Lung (tissue), 12 donors: ENCODE results near the gene ATP2B2. TPM values are rescaled to one million over a fixed set of nuclear protein-coding genes. Genes with fewer than 3 reads are reported as not detected.

Experiments
- ATAC-seq: fragments of 200-7000 bp; cut with Tn5 transposase; one replicate; pipeline ENCODE4 v1.9.1; 2020; ENCODE audit warnings: moderate number of reproducible peaks; ENCODE audit not compliant: insufficient read depth, low FRiP score
- DNase-seq, 3 donors: peaks; one replicate each; pipeline ENCODE4 v3.0.0-alpha.2; 2013 to 2017
- H3K27ac ChIP-seq, 2 donors: one replicate each; pipeline ENCODE4 v1.5.1; 2013; ENCODE audit warnings: mild to moderate bottlenecking in 2 of 2, moderate library complexity in 2 of 2, control low read depth in 1 of 2, inconsistent platforms in 1 of 2, low read depth in 1 of 2, low read length in 1 of 2
- H3K27me3 ChIP-seq, 3 donors: one replicate each; pipeline ENCODE4 v1.5.1; 2013; ENCODE audit warnings: low read length in 2 of 3; ENCODE audit not compliant: control insufficient read depth in 3 of 3, insufficient read depth in 3 of 3
- H3K36me3 ChIP-seq, 4 donors: one replicate each; pipeline ENCODE4 v1.5.1; 2013; ENCODE audit warnings: low read length in 4 of 4, mild to moderate bottlenecking in 1 of 4, moderate library complexity in 1 of 4; ENCODE audit not compliant: control insufficient read depth in 4 of 4, insufficient read depth in 4 of 4
- H3K4me1 ChIP-seq, 5 donors: one replicate each; pipeline ENCODE4 v1.5.1; 2013; ENCODE audit warnings: low read length in 5 of 5, mild to moderate bottlenecking in 2 of 5, moderate library complexity in 1 of 5; ENCODE audit not compliant: control insufficient read depth in 5 of 5, insufficient read depth in 5 of 5
- H3K4me3 ChIP-seq: one replicate; pipeline ENCODE4 v1.5.1; 2013; ENCODE audit warnings: mild to moderate bottlenecking, control low read depth, moderate library complexity
- H3K9ac ChIP-seq, 2 donors: one replicate each; pipeline ENCODE4 v1.5.1; 2013; ENCODE audit warnings: low read length in 2 of 2, control low read depth in 1 of 2; ENCODE audit not compliant: insufficient read depth in 1 of 2
- H3K9me3 ChIP-seq, 4 donors: one replicate each; pipeline ENCODE4 v1.5.1; 2013; ENCODE audit warnings: low read length in 3 of 4, mild to moderate bottlenecking in 1 of 4, moderate library complexity in 1 of 4; ENCODE audit not compliant: control insufficient read depth in 4 of 4, insufficient read depth in 3 of 4
- WGBS, 2 donors: extraction: QIAGEN DNeasy Blood & Tissue Kit; methylation state at CpG; one replicate each; pipeline ENCODE4 v1.1.7; 2013; 5-methylcytosine and 5-hydroxymethylcytosine counted together
- polyA plus RNA-seq, 2 donors: library from polyadenylated mRNA; stranded (reverse); fragments of 200-250 nt; gene quantifications; one replicate each; pipeline ENCODE4 v1.2.1, GENCODE V29; 2013
- total RNA-seq, 2 donors: library from RNA; depleted of rRNA in 1 of 2; stranded (reverse); fragments of >200 nt in 1 of 2; gene quantifications; one replicate each; pipeline ENCODE4 v1.2.1, GENCODE V29; 2014 to 2021
- TF ChIP-seq, protein P1 (sequence below): IDR thresholded peaks from 2 replicates; pipeline ENCODE4 v1.5.1; 2012; ENCODE audit warnings: mild to moderate bottlenecking; ENCODE audit errors: control extremely low read depth, extremely low read depth
- donor health status: control.
- donor health status: control.
- donor health status: Bipolar disorder and iron deficiency.
- donor health status: healthy.
- donor health status: DM: yes; HTN: yes; CAD: no.

ATP2B2 gene
- total and polyA plus RNA-seq, 4 donors = 0.06 TPM; not detected in 3

DNA sequence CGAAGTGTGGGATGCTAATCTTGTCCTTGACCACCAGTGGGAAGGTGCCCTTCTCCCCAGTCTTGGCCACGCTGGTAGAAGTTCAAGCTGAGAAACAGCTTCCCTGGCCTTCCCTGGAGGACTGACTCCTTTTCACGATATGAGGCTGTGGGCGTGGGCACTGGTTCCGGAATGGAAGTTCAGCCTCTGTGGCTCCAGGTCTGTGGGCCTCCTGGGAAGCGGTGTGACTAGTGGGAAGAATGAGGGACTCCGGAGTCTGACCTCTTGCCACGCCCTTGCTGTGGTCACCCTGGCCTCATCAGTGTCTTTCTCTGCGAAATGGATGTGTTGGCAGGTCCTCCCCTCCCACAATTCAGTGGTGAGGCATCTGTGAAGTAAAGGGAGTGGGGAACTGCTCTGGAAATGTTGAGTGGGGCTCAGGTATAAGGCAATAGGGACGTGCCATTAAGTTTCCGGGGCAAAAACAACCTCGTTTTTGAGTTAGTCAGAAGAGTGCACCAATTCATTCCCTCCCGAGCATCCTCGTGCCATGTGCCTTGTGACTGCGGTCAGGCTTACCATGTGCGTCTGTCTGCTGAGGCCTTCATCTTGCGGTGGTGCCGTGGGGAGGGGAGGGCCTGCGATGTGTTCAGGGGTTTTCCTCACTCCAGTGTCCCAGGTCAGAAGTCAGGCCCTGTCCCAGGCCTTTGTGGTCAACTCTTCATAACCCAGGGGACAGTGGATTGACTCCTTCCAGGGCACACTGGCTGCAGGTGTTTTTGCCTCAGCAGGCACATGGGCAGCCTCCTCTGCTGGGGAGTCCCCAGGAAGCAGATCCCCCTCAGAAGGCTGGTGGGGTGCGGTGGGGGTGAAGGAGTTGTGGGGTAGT, 172.7 kb downstream of the ATP2B2 start:
- TF ChIP-seq, protein P1, sequence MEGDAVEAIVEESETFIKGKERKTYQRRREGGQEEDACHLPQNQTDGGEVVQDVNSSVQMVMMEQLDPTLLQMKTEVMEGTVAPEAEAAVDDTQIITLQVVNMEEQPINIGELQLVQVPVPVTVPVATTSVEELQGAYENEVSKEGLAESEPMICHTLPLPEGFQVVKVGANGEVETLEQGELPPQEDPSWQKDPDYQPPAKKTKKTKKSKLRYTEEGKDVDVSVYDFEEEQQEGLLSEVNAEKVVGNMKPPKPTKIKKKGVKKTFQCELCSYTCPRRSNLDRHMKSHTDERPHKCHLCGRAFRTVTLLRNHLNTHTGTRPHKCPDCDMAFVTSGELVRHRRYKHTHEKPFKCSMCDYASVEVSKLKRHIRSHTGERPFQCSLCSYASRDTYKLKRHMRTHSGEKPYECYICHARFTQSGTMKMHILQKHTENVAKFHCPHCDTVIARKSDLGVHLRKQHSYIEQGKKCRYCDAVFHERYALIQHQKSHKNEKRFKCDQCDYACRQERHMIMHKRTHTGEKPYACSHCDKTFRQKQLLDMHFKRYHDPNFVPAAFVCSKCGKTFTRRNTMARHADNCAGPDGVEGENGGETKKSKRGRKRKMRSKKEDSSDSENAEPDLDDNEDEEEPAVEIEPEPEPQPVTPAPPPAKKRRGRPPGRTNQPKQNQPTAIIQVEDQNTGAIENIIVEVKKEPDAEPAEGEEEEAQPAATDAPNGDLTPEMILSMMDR = no peak
- Histone ChIP-seq H3K36me3 (no peaks in the 10 kb centered on the region), H3K27me3 (peaks cover 3 to 33% (median 3%) of the 10 kb centered on the region in 3 donors), H3K9me3 (no peaks in the 10 kb centered on the region), H3K27ac (no peak overlapping the region), H3K4me1 (peaks cover 0 to 2% (median 0%) of the 10 kb centered on the region in 5 donors), H3K4me3 (no peak overlapping the region), H3K9ac (no peak overlapping the region)
- DNase-seq (no peak), ATAC-seq (no peak)
- 86 to 88% methylated on average over 20 of the region's 20 CpGs for WGBS, 2 donors

DNA sequence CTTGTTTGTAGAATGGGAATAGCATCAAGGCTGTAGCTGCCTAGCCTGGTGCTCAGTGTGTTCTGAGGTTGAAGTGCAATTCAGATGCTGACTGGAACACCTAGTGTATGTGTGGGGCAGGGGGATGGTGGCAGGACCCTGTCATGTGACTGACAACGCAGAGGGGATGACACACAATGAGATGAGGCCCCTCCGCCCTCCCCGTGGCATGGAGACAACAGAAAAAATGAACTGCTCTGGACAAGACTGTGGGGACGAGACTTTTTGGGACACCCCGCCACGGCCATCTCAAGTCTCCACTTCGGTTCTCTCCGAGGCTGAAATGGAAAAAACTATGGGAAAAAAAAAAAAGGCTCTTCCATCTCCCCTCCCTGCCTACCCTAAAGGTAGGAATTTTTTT, 174.1 kb downstream of the ATP2B2 start:
- Histone ChIP-seq H3K27ac (no peak overlapping the region), H3K4me3 (no peak overlapping the region), H3K9ac (no peak overlapping the region), H3K9me3 (no peaks in the 10 kb centered on the region), H3K36me3 (no peaks in the 10 kb centered on the region), H3K4me1 (peaks cover 0 to under 1% (median 0%) of the 10 kb centered on the region in 5 donors), H3K27me3 (peaks cover 3 to 47% (median 3%) of the 10 kb centered on the region in 3 donors)
- WGBS, 2 donors = 82 to 92% methylated on average over 8 of the region's 8 CpGs
- DNase-seq (no peak), ATAC-seq (no peak)
- TF ChIP-seq, protein P1 = no peak

DNA sequence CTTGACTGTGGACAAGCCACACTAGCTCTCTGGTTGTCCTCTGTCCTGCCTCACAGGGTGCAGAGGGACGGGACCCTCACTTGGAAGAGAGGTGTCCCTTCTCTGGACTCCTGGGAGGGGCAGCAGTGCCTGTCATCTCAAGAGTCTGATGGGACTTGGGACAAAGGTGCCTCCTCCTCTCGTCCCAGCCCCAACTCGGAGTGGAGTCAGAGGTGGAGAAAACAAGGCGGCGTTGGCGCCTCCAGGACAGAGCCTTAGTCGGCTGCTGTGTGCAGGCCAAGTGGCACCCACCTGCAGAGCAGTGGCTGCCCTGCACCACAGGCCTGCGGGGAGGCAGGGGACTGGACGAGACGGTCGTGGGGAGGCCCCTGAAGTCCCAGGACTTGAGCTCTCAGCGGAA, 175.1 kb downstream of the ATP2B2 start:
- no peak overlapping the region for H3K9ac ChIP-seq
- peaks cover 3 to 51% (median 3%) of the 10 kb centered on the region in 3 donors for H3K27me3 ChIP-seq
- no peaks in the 10 kb centered on the region for H3K4me1 ChIP-seq
- H3K36me3 ChIP-seq = no peaks in the 10 kb centered on the region
- no peak overlapping the region for H3K4me3 ChIP-seq
- no peak overlapping the region for H3K27ac ChIP-seq
- TF ChIP-seq, protein P1 = no peak
- WGBS, 2 donors = 76 to 87% methylated on average over 12 of the region's 12 CpGs
- H3K9me3 ChIP-seq = no peaks in the 10 kb centered on the region
- DNase-seq (no peak), ATAC-seq (no peak)
